Endodermal cell (in vitro differentiated cells): ENCODE data around the gene C11orf65. TPM values are rescaled to one million over a fixed set of nuclear protein-coding genes. Genes with fewer than 3 reads are reported as not detected.
"Not testable (repeated sequence)": the region's sequence is repeated elsewhere in the genome, so short reads cannot be mapped to it uniquely, and the experiment has no call there.

ENCODE experiments used
- DNase-seq: peaks from one replicate; pipeline ENCODE4 v3.0.0-alpha.2; 2017
- H3K27ac ChIP-seq: 2 replicates; pipeline ENCODE4 v1.5.1; 2013; ENCODE audit warnings: mild to moderate bottlenecking, low read depth, low read length, moderate library complexity
- H3K27me3 ChIP-seq: 2 replicates; pipeline ENCODE4 v1.6.1; 2013; ENCODE audit warnings: mild to moderate bottlenecking, low read length, moderate library complexity; ENCODE audit not compliant: insufficient read depth, control insufficient read depth, poor library complexity, severe bottlenecking
- H3K36me3 ChIP-seq: 2 replicates; pipeline ENCODE4 v1.7.0; 2013; ENCODE audit warnings: mild to moderate bottlenecking, low read length, moderate library complexity; ENCODE audit not compliant: control insufficient read depth, insufficient read depth
- H3K4me1 ChIP-seq: one replicate; pipeline ENCODE4 v1.7.0; 2013; ENCODE audit warnings: low read length; ENCODE audit not compliant: control insufficient read depth, insufficient read depth
- H3K4me3 ChIP-seq: 2 replicates; pipeline ENCODE4 v1.5.1; 2013; ENCODE audit warnings: mild to moderate bottlenecking, low read length, moderate library complexity
- H3K9ac ChIP-seq: 2 replicates; pipeline ENCODE4 v1.6.1; 2013; ENCODE audit warnings: mild to moderate bottlenecking, low read length, moderate library complexity; ENCODE audit not compliant: poor library complexity, severe bottlenecking; ENCODE audit errors: extremely low read depth
- H3K9me3 ChIP-seq: 2 replicates; pipeline ENCODE4 v1.6.1; 2013; ENCODE audit warnings: mild to moderate bottlenecking, low read length, moderate library complexity; ENCODE audit not compliant: control insufficient read depth
- H3K27ac Mint-ChIP-seq: 2 replicates; pipeline ENCODE4 v1.8.0; 2020; ENCODE audit warnings: mixed read lengths
- H3K27me3 Mint-ChIP-seq: 2 replicates; pipeline ENCODE4 v1.8.0; 2021; ENCODE audit warnings: mild to moderate bottlenecking, mixed read lengths; ENCODE audit not compliant: insufficient read depth
- H3K36me3 Mint-ChIP-seq: 2 replicates; pipeline ENCODE4 v1.8.0; 2020; ENCODE audit warnings: low read depth, mixed read lengths
- H3K4me1 Mint-ChIP-seq: 2 replicates; pipeline ENCODE4 v1.8.0; 2020; ENCODE audit warnings: mixed read lengths
- H3K4me3 Mint-ChIP-seq: 2 replicates; pipeline ENCODE4 v1.8.0; 2020; ENCODE audit warnings: mild to moderate bottlenecking, moderate library complexity, mixed read lengths
- H3K9me3 Mint-ChIP-seq: 2 replicates; pipeline ENCODE4 v1.8.0; 2020; ENCODE audit warnings: mild to moderate bottlenecking, mixed read lengths
- WGBS, 2 experiments: methylation state at CpG; one replicate each; pipeline versions ENCODE4 v1.1.5 to v1.1.7; 2013; ENCODE audit warnings: missing lambda C conversion rate in 2 of 2, mixed read lengths in 1 of 2; ENCODE audit not compliant: insufficient coverage in 1 of 2, insufficient read length in 1 of 2; 5-methylcytosine and 5-hydroxymethylcytosine counted together
- total RNA-seq, 2 donors: library from RNA; stranded (reverse); fragmentation: NEBNext Ultra II Directional in 1 of 2; extraction: Animal tissue kit (Norgen Biotek cat#: 25700) in 1 of 2; gene quantifications; 2 replicates in 1 of 2; 3 replicates in 1 of 2; pipeline ENCODE4 v1.2.1, GENCODE V29; 2021
- TF ChIP-seq, protein P1 (sequence below): fragments of 200-600 bp; sonication (generic); conservative IDR thresholded peaks from 2 replicates; pipeline ENCODE4 v1.5.0; 2021; ENCODE audit warnings: antibody characterized with exemption, mild to moderate bottlenecking

The C11orf65 gene
- total RNA-seq, 2 donors from 2014 or later: 1.3 to 2.8 TPM

GRCh38 chr11:108431370-108431769 is 36.0 kb downstream of the C11orf65 start:
- Mint-ChIP-seq H3K36me3 (peaks cover 8% of the 10 kb centered on the region), H3K4me3 (no peak overlapping the region), H3K4me1 (no peaks in the 10 kb centered on the region), H3K27me3 (peaks cover 17% of the 10 kb centered on the region), H3K9me3 (peaks cover 22% of the 10 kb centered on the region), H3K27ac (no peak overlapping the region)
- DNase-seq: no peak
- H3K9me3 ChIP-seq: no peaks in the 10 kb centered on the region
- no peaks in the 10 kb centered on the region for H3K27me3 ChIP-seq
- TF ChIP-seq, protein P1, sequence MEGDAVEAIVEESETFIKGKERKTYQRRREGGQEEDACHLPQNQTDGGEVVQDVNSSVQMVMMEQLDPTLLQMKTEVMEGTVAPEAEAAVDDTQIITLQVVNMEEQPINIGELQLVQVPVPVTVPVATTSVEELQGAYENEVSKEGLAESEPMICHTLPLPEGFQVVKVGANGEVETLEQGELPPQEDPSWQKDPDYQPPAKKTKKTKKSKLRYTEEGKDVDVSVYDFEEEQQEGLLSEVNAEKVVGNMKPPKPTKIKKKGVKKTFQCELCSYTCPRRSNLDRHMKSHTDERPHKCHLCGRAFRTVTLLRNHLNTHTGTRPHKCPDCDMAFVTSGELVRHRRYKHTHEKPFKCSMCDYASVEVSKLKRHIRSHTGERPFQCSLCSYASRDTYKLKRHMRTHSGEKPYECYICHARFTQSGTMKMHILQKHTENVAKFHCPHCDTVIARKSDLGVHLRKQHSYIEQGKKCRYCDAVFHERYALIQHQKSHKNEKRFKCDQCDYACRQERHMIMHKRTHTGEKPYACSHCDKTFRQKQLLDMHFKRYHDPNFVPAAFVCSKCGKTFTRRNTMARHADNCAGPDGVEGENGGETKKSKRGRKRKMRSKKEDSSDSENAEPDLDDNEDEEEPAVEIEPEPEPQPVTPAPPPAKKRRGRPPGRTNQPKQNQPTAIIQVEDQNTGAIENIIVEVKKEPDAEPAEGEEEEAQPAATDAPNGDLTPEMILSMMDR: no peak
- H3K9ac ChIP-seq: no peak overlapping the region
- WGBS, 2 experiments: 71% methylated on average over 1 of the region's 1 CpG; no CpG with 5 or more reads in 1 of the 2 experiments
- H3K27ac ChIP-seq: no peak overlapping the region
- H3K36me3 ChIP-seq: no peaks in the 10 kb centered on the region
- no peak overlapping the region for H3K4me3 ChIP-seq
- H3K4me1 ChIP-seq: no peaks in the 10 kb centered on the region

DNA sequence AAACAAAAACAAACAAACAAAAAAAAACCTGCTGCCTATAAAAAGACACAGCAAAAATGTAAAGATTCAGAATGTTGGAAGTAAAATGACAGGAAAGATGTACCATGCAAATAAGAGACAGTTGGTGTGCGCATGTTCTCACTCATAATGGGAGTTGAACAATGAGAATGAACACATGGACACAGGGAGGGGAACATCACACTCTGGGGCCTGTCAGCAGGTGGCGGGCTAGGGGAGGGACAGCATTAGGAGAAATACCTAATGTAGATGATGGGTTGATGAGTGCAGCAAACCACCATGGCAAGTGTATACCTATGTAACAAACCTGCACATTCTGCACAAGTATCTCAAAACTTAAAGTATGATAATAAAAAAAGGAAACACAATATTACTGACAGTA is 49.8 kb downstream of the C11orf65 start:
- DNase-seq, H3K4me1 ChIP-seq: not testable (repeated sequence)
- WGBS, 2 experiments: 81 to 100% methylated on average over 1 to 2 of the region's 2 CpGs

DNA sequence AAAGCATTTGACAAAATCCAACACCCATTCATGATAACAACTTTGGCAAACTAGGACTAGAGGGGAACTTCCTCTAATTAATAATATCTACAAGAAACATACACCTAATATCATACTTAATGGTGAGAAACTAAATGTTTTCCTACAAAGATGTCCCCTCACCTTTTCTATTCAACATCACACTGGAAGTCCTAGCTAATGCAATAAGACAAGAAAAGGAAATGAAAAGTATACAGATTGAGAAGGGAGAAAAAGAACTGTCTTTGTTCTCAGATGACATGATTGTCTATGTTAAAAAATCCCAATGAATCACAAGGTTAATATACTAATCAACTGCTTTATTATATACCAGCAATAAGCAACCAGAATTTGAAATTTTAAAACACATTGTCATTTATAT is 52.4 kb downstream of the C11orf65 start:
- Mint-ChIP-seq H3K27me3 (no peaks in the 10 kb centered on the region), H3K36me3 (no peaks in the 10 kb centered on the region), H3K4me3 (no peak overlapping the region), H3K9me3 (peaks cover 17% of the 10 kb centered on the region), H3K27ac (no peak overlapping the region), H3K4me1 (no peaks in the 10 kb centered on the region)
- Histone ChIP-seq H3K4me1 (no peaks in the 10 kb centered on the region), H3K9ac (no peak overlapping the region), H3K36me3 (no peaks in the 10 kb centered on the region), H3K27me3 (no peaks in the 10 kb centered on the region), H3K27ac (no peak overlapping the region), H3K4me3 (no peak overlapping the region), H3K9me3 (peaks cover 18% of the 10 kb centered on the region)
- TF ChIP-seq, protein P1: no peak
- no peak for DNase-seq

More for the DNA sequence above, 49.8 kb downstream of the C11orf65 start:
- TF ChIP-seq, protein P1: peak; percentile 51
- not testable (repeated sequence) for H3K36me3 ChIP-seq, H3K4me1 Mint-ChIP-seq, H3K27ac Mint-ChIP-seq, H3K36me3 Mint-ChIP-seq, H3K4me3 ChIP-seq, H3K27me3 Mint-ChIP-seq, H3K27me3 ChIP-seq, H3K4me3 Mint-ChIP-seq, H3K27ac ChIP-seq, H3K9ac ChIP-seq
- H3K9me3 Mint-ChIP-seq: peaks cover 22% of the 10 kb centered on the region
- peaks cover 18% of the 10 kb centered on the region for H3K9me3 ChIP-seq
